AG08396 (cell line): ENCODE measurements around the gene ADGRB2.

Experiments
- DNase-seq: peaks from one replicate; pipeline ENCODE4 v3.0.0; 2012; ENCODE audit warnings: low spot score, mixed read lengths

ADGRB2 gene

DNA sequence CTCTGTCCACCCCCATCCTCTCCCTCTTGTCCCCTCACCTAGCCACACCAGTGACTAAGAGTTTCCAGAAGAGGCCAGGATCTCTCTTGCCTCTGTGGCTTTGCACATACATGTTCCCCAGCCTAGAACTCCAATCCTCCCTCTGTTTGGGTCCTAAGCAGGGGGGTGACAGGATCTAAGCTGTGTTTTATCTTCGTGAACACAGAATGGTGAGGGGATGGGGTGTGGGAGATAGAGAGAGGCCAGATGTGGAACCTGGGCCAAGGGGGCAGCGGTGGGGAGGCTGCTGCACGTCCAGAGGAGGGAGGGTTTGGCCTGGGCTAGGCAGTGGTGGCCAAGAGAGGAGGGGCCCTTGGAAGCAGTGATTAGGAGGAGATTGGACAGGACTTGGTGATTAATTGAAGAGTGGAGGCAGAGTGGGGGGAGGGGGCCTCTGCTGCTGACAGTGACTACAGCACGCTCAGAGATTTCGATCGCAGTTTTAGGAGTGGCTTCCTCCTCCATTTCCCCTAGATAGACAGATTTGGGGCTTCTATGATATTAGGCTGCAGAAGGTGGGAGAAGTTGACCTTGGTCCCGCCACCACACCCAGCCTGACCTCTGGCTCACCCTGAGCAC, 17.1 kb upstream of the ADGRB2 start:
- DNase-seq = no peak

DNA sequence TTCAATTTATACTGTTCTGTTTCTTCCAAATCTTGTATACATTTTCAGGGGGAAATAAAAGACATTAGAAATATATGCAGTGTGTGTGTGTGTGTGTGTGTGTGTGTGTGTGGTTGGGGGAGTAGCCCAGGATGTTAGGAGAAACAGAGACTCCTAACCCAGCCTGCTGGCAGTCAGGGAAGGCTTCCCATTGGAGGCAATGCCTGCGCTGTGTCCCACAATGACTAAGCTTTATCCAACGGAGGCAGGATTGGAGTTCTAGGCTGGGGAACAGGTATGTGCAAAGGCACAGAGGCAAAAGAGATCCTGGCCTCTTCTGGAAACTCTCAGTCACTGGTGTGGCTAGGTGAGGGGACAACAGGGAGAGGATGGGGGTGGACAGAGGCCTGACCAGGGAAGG, 16.5 kb upstream of the ADGRB2 start:
- DNase-seq = no peak

DNA sequence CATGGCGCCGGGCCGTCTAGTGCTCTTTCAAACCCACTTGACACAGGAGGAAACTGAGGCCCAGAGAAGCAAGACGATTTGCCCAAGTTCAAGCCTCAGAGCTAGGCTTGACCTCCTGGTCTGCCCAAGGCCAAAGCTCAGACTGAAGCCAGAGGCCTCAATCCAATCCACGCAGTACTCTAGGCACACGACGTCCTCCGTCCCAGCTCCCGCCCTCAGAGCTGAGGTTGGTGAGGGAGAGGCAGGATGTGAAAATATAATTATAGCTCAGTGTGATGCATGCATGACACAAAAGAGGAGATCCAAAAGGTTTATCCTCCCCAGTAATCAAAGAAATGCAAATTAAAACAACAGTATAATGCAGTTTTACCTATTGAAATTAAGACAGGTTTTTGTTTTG, 15.5 kb upstream of the ADGRB2 start:
- DNase-seq = no peak

- no peak for DNase-seq
Observed at GRCh38 chr1:31778763-31779488, 14.8 kb upstream of the ADGRB2 start.

GRCh38 chr1:31776516-31776915, 12.4 kb upstream of the ADGRB2 start:
- no peak for DNase-seq

DNA sequence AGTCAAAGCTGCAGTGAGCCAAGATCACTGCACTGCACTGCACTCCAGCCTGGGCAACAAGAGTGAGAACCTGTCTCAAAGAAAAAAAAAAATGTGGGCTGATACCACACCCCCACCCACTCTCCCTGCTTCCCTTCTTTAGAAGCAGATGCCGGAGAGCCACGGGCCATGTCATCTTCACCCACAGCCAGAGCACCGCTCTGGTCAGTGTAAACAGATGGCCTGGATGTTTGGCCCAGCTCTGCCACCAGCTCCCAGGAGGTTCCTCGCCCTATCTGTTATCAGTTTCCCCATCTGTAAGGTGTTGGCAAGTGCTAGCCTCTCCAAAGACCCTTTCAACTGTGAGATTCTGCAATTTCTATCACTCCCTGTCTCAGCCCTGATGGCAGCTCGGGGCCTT, 11.9 kb upstream of the ADGRB2 start:
- DNase-seq = no peak

DNA sequence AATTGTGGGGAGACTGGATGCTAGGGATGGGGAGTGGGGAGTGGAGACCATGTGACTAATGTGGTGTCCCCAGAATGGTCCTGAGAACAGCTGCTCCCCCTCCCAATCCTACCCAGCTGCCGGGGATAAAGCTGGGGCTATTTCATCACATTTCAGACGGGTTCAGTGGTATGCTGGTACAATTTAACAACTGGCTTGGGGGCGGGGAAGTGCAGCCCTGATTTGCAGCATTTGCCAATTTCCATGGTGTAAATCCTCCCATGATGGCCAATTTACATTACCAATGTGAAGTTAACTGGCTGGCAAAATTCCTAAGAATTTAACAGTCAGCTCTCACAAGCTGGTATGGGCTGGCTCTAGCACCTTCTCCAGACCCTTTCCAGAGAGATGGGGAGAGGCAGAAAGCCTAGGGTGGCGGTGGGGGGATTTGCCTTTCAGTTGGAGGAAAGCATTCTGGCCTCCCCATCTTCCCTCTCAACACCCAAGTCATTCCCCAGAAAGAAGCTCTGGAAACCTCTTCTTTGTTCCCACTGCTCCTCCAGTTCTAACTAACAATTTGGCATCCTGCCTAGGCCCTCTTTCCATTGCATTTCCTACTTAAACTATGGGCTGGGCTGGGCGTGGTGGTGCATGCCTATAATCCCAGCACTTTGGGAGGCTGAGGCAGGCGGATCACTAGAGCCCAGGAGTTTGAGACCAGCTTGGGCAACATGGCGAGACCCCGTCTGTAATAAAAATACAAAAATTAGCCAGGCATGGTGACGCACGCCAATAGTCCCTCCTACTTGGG, 11.3 kb upstream of the ADGRB2 start:
- DNase-seq = no peak

GRCh38 chr1:31774495-31774894, 10.4 kb upstream of the ADGRB2 start:
- DNase-seq = no peak

GRCh38 chr1:31773861-31774260, 9.7 kb upstream of the ADGRB2 start:
- DNase-seq = no peak

DNA sequence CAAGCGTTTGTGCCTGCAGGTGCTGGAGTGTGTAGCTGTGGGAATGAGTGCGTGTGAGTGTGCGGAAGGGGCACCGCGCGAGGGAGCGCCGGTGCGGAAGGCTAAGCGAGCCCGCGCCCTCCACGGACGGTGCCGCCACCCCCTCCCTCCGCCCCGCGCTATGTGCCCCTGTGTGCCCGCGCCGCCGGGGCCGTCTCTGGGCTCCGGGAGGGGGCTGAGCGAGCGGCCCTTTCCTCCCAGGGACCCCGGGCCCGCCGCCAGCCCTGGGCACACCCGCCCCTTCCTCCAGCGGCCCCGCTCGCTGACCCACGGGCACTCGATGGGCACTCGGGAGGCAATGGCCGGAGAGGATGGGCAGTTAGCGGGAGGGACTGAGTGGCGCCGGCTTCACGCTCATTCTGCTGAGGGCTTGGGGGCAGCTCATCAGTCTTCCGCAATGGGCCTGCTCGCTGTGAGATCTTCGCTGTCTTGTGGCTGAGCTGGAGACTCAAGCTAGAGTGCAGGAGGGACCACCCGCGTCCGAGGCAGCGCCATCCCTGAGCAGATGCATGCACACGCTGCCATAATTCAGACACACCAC, 8.6 kb upstream of the ADGRB2 start:
- DNase-seq = no peak

DNA sequence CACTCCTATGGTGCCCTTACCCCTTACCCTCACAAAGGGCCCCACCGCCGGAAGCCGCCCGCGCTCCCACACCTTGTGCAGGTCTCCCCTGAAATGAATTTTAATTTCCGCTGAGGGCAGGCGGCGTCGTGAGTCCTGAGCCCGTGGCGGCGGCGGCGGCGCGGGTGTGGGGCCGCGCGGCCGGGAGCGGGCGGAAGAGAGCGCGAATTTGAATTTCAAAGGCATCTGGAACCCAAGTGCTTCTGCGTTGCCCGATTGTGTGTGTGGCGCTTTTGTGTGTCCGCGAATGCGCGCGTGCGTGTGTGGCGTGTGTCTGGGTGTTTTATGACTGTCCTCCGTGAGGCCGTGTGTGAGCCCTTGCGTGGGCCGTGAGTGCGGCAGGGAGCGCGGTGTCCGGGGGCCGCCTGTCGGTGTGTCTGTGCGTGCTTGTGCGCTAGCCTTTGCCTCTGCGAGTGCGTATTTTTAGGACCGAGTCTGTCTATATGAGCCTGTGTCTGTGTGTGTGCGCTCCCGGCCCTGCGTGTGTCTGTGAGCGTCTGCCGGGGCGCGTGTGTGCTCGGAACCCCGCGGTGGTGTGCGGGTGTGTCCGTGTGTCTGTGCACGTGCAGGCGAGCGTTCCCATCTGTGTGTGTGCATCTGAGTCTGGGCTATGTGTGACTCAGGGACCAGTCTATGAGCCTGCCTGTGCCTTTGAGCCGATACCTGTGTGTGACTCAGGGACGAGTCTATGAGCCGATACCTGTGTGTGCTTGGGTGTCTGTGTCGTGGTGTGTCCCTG, 7.9 kb upstream of the ADGRB2 start:
- DNase-seq = no peak

GRCh38 chr1:31769720-31770390, 5.7 kb upstream of the ADGRB2 start:
- no peak for DNase-seq

- no peak for DNase-seq
Observed at GRCh38 chr1:31768939-31769704, 5.0 kb upstream of the ADGRB2 start.

GRCh38 chr1:31768407-31768907, 4.3 kb upstream of the ADGRB2 start:
- no peak for DNase-seq

- DNase-seq = no peak
Observed at GRCh38 chr1:31767225-31767624, 3.1 kb upstream of the ADGRB2 start.

- no peak for DNase-seq
Observed at GRCh38 chr1:31765516-31765915, 1.4 kb upstream of the ADGRB2 start.

- DNase-seq = no peak
Observed at GRCh38 chr1:31765041-31765467, 914 bp upstream of the ADGRB2 start.

DNA sequence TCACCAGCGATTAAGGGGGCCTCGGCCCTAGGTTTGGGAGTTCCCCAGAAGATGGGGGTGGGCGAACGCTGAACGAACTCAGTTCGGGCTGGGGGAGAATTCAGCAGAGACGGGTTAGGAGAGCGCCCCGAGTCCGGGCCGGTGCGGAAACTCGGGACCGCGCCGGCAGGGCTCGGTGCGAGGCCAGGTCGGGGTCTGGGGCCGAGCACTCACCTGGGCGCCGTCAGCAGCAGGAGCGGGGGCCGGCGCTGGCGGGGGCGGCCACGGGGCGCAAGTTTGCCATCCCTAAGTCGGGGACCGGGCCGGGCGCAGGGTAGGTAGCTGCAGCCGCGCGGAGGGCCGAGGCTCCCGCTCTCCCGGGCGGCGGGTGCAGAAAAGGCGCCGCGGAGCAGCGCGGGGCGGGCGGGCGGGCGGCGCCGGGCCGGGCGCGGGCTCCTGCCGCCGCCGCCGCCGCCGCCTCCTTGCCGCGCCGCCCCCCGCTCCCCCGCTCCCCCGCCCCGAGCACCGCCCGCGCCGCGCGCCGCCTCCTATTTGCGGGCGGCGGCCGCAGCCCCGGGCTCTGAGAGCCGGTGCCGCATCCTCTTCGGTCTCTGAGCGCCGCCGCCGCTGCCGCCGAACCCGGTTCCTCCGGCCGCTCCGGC, 349 bp downstream of the ADGRB2 start:
- no peak for DNase-seq

DNA sequence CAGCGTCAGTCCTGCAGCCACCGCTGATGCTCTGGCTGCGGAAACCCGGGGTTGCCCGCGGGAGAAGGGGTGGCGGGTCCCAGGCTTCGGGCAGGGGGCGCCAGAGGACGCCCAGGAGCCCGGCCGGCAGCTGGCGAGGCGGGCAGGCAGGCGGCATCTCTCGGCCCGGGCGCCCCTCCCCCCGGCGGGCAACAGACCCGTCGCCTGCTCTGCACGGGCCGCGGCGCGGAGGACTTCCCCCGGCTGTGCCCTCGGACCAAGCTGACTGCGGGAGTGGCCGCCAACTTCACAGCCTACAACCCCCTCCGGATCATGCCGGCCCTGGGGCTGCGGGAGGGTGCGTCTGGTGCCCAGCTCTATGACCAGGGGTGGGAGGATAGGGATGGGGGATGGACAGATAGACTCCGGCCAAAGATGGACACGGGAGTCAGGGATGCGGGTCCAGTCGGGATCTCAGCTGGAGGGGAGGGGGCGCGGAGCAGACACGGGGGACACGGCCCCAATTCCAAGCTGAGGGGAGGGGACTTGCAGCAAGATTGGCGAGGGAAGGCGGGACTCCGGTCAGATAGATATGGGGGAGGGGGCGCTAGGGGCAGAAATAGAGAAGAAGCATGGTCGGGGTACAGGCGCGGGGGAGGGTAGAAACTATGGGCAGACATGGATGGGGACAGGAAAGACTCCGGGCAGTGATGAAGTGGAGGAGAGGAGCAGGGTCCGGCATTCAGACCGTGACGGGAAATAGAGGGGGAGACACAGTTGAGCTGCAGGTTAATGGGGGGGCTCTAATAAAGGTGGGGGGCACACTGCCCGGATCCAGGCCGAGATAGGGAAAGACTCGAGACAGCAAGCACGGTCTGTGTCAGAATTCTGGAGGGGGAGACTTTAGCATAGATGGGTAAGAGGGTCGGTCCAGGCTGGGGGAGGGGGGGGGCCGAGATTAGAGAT, 1.1 kb downstream of the ADGRB2 start:
- DNase-seq = peak; percentile 86
